GM18499 (cell line): ENCODE results near the gene KRI1.
"Not testable (repeated sequence)": the region's sequence is repeated elsewhere in the genome, so short reads cannot be mapped to it uniquely, and the experiment has no call there.

Source experiments
- ATAC-seq: cut with Tn5 transposase; IDR thresholded peaks from one replicate; pipeline ENCODE4 v1.9.1; 2021; ENCODE audit warnings: moderate number of reproducible peaks; ENCODE audit not compliant: insufficient read depth, unreplicated experiment

The KRI1 gene

DNA sequence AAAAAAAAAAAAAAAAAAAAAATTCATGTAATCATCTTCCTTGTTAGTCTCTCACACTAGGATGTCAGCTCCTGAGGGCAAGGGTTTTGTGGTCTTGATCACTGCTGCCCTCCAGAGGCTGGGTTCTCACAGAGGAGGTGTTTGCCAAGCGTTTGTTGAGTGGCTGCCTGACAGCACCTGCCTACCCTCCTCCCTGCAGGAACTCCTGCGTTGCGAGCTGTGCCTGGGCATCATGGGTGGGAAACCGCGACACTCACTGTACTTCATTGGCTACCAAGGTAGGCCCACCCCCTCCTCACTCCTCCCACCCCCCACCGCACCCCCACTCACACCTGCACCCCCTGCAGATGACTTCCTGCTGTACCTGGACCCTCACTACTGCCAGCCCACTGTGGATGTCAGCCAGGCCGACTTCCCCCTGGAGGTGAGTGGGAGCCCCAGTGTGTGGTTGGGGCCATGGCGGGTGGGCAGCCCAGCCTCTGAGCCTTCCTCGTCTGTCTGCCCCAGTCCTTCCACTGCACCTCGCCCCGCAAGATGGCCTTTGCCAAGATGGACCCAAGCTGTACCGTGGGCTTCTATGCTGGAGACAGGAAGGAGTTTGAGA lies 14.0 kb downstream of the KRI1 start:
- no peak for ATAC-seq

DNA sequence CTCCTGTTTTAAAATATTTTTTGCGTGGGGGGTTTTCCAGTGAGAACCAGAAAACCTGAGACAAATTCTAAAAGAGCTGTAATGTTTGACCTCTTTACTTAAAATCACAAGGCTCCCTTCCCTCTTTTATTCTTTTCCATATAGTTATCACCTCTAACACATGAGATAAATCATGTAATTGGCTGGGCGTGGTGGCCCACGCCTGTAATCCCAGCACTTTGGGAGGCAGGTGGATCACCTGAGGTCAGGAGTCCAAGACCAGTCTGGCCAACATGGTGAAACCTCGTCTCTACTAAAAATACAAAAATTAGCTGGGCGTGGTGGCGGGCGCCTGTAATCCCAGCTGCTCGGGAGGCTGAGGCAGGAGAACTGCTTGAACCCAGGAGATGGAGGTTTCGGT lies 14.8 kb downstream of the KRI1 start:
- ATAC-seq: not testable (repeated sequence)

DNA sequence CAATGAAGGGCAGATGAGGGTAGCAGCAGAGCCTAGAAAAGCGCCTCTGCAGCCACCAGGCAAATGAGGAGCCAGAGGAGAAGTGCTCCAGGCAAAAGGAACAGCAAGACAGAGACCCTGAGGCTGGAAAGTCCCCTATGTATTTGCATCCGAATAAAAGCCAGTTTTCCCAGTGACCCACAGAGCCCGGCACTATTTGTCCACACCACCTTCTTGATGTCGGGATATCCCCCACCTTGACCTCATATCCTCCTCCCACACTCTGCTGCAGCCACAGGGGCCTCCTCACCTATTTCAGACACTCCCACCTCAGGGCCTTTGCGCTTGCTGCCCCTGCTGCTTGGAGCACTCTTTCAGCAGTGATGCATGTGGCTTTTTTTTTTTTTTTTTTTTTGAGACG lies 15.5 kb downstream of the KRI1 start:
- no peak for ATAC-seq

DNA sequence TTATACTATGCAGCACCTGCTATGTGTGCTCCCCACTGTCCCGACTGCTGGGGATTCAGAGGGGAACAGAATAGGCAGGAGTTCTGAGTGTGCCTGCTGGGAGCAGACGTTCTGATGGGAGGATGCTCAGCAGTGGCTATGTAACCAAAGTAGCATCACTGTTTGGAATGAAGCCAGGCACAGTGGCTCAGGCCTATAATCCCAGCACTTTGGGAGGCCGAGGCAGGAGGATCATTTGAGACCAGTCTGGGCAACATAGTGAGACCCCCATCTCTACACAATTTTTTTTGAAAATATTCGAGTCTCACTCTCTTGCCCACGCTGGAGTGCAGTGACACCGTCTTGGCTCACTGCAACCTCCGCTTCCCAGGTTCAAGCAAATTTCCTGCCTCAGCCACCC lies 16.1 kb downstream of the KRI1 start:
- no peak for ATAC-seq

DNA sequence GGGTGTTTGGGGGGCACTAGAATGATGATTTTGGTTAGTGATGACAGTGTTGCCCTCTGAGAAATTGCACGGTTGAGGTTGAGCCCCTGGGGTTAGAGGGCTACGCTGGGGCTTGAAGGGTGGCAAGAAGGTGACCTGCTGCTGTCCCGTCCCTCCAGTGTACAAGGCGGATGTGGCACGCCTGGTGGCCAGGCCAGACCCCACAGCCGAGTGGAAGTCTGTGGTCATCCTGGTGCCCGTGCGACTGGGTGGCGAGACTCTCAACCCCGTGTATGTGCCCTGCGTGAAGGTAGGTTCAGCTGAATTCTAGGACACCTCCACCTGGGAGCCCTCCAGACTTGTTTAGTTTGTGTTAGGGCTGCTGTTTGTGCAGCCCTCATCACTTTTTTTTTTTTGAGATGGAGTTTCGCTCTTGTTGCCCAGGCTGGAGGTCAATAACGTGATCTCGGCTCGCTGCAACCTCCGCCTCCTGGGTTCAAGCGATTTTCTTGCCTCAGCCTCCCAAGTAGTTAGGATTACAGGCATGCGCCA lies 17.0 kb downstream of the KRI1 start:
- no peak for ATAC-seq

DNA sequence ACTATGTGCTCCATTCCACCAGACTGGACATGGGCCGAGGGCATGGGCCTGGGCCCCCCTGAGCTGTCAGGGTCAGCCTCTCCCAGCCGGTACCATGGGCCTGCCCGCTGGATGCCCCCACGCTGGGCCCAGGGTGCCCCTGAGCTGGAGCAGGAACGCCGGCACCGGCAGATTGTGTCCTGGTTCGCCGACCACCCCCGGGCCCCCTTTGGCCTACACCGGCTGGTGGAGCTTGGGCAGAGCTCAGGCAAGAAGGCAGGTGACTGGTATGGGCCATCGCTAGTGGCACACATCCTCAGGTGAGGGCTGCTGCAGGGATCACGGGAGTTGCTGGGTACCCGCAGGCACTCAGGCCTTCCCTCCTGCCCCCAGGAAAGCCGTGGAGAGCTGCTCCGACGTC lies 19.0 kb downstream of the KRI1 start:
- ATAC-seq: no peak

DNA sequence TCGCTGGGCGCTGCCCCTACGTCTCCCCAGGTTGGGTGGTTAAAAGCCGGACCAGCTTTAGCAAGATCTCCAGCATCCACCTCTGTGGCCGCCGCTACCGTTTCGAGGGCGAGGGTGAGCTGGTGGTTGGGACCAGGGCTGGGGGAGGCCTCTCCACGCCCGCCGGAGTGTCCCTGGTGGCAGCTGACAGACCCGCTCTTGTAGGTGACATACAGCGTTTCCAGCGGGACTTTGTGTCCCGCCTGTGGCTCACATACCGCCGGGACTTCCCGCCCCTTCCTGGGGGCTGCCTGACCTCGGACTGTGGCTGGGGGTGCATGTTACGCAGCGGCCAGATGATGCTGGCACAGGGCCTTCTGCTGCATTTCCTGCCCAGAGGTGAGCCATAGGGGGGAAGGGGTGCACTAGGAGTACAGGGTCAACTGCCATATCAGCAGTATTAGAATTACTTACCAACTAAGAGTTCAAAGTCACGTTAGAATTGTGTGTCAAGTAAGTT lies 21.0 kb downstream of the KRI1 start:
- no peak for ATAC-seq

DNA sequence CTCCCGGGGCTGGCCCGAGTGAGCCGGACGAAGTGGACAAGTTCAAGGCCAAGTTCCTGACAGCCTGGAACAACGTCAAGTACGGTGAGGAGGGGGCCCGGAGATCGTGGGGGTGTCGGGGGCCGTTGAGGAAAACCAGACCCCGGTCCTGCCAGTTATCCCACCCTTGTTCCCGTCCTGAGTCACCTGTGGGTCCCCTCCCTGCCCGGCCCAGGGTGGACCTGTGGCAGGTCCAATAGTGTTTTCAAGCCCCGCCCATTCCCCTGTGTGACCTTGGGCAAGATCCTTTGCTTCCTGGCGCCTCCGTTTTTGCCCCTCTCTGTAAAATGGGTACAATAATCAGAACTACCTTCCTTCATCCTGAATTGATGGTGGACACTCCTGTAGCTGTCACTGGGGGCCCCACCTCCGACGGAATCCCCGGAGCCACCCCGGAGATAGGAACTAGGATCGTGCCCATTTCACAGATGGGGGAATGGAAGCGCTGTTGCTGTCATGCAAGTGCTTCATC lies 21.5 kb downstream of the KRI1 start:
- no peak for ATAC-seq

DNA sequence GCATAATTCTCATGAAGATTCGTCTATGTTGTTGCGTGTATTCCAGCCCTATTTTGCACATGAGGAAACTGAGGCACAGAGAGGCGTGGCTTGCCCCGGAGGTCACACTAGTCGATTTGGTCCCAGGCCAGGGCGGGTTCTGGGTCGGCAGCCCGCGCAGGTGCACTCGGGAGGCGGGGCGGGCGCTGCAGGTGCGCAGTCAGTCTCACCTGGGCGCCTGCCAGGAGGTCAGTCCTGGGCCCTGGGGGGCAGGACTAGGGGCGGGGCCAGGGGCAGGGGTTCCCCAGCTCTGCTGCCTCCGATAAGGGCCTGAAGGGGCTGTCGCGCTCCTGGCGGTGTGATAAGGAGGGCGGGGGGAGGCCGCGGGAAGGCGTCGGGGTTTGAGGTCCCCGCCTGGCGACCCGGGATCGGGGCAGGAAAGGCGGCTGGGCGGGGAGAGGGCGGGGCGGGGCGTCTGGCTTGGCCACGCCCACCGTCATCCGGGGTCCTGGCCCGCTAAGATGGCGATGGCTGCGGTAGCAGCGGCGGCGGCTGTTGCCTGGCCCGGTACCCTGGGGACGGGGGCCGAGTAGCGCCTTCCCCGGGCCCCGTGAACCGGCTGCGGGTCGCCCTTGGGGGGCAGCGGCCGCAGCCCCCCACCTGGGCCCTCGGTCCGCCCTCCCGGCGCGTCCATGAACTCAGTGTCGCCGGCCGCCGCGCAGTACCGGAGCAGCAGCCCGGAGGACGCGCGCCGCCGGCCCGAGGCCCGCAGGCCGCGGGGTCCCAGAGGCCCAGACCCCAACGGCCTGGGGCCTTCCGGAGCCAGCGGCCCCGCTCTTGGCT lies 22.2 kb downstream of the KRI1 start, which contains the start of gene ATG4D:
TSS of gene ATG4D (plus strand) at position 485 of the 822 bp plus-strand sequence. CDS start at position 672, 187 bp downstream.
- no peak for ATAC-seq

DNA sequence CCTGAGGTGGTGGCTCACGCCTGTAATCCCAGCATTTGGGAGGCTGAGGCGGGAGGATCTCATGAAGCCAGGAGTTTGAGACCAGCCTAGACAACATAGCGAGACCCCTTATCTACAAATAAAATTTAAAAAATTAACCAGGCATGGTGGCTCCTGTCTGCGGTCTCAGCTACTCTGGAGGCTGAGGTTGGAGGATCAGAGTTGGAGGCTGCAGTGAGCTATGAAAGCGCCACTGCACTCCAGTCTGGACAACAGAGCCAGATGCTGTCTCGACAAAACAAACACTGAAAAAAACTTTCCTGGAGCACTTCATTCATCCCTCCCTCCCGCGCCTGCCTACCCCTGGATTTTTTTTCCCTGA lies 22.8 kb downstream of the KRI1 start:
- no peak for ATAC-seq

DNA sequence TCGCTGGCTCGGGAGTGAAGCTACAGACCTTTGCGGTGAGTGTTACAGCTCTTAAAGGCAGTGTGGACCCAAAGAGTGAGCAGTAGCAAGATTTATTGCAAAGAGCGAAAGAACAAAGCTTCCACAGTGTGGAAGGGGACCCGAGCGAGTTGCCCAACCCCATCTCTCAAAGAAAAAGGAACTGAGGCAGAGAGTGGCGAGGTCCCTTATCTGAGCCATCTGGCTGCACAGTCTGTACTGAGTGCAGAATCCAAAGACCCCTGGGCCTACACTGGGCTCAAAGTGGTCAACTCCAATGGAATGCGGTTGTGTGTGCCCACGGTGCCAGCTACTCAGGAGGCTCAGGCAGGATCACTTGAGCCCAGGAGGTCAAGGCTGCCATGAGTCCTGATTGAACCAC lies 26.8 kb downstream of the KRI1 start:
- ATAC-seq: not testable (repeated sequence)

DNA sequence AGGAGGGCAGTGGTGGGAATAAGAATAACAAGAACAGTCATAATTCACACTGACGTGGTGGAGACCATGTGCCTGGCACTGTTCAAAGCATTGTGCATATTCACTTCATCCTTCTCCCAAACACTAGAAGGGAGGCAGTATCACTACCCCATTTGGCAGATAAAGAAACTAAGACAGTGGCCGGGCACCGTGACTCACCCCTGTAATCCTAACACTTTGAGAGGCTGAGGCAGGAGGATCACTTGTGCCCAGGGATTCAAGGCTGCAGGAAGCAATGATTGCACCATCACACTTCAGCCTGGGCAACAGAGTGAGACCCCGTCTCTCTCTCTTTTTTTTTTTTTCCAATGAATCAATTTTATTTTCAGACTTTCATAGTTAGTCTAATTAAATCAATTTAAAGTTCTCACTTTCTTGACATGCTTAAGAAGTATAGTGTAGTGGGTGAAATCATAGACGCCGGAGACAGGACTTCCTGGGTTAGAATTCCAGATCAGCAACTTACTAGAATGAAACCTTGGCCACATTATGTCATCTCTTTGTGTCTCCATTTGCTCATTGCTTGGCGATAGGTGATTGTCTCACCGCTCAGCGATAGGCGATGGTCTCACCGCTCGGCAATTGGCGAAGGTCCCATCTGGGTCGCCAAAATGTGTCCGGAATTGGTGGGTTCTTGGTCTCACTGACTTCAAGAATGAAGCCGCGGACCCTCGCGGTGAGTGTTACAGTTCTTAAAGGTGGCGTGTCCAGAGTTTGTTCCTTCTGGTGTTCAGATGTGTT lies 27.4 kb downstream of the KRI1 start:
- no peak for ATAC-seq

DNA sequence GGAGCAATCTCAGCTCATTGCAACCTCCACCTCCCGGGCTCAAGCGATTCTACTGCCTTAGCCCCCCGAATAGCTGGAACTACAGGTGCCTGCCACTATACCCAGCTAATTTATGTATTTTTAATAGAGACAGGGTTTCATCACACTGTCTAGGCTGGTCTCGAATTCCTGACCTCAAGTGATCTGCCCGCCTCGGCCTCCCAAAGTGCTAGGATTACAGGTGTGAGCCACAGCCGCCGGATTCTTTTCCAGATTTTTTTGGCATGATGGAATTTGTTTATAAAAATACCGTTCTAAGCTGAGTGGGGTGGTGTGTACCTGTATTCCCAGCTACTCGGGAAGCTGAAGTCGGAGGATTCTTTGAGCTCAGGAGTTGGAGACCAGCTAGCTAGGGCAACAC lies 28.1 kb downstream of the KRI1 start:
- no peak for ATAC-seq

DNA sequence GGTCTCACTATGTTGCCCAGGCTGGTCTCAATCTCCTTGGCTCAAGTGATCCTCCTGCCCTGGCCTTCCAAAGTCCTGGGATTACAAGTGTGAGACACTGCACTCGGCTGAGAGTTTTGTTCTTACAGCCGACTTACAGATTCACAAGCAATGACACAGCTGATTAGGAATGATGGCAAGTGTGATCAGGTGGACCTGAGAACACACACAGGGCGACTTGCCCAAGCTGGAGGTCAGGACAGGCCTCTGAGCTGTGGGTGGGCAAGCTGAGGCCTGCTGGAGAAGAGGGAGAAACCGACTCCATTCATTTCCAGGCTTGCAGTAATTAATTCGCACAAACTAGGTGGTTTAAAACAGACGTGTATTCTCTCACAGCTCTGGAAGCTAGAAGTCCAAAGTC lies 30.2 kb downstream of the KRI1 start:
- no peak for ATAC-seq

DNA sequence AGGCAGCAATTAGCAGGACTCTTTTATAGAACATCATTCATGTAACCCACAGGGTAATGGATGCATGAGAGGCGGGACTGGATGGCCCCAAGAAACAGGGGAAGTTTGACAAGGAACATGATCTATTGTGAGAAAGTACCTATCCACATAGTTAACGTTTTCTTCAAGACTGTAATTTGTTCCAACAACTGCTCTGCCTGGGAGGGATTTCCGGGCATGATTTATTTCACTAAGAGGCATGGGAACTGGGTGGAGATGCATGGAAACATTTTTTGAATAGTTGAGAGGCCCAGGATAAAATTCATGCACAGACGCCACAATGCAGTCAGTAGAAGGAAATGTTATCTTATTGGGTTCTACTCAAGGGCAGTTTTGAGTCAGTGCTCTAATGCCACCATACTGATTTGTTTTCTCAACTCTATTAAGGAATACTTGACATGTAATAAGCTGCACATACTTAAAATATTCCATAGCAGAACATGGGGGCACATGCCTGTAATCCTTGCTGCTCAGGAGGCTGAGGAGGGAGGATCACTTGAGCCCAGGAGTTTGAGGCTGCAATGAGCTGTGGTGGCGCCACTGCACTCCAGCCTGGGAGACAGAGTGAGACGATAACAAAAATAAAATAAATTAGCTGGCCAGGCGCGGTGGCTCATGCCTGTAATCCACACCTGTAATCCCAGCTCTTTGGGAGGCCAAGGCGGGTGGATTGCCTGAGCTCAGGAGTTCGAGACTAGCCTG lies 32.0 kb downstream of the KRI1 start:
- ATAC-seq: no peak

DNA sequence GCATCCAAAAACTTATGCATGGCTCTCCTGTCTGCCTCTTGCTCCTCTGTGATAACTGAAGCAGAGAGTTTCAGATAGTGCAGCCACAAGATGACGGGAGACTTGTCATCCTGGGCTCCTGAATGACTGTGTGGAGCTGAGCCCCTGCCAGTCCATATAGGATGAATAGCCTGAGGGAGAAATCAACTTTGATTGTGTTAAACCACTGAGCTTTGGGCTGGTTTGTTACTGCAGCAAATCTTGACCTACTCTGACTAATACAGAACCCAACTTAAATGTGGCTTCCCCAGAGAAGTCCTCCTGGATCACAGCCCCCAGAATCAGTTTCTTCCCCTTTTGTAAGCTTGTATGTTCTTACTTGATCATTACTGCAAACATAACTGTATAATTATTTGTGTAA lies 33.4 kb downstream of the KRI1 start:
- no peak for ATAC-seq

DNA sequence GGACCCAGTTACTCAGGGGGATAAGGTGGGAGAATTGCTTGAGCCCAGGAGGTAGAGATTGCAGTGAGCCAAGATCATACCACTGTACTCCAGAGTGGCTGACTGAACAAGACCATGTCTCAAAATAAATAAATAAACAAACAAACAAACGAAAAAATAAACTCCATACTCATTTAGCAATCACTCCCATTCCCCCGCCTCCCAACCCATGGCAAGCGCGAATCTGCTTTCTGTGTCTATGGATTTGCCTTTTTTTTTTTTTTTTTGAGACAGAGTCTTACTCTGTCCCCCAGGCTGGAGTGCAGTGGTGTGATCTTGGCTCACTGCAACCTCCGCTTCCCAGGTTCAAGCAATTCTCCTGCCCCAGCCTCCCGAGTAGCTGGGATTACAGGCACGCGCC lies 38.9 kb downstream of the KRI1 start:
- not testable (repeated sequence) for ATAC-seq

DNA sequence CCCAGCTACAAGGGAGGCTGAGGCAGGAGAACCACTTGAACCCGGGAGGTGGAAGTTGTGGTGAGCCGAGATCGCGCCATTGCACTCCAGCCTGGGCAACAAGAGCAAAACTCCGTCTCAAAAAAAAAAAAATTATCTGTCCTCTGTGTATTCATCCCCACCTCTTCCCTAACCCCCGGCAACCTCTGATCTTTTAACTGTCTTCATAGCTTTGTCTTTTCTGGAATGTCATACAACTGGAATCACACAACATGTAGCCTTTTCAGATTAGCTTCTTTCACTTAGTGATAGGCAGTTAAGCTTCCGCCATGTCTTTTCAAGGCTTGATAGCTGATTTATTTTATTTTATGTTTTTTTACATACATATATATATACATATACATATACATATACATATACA lies 40.2 kb downstream of the KRI1 start:
- ATAC-seq: no peak

DNA sequence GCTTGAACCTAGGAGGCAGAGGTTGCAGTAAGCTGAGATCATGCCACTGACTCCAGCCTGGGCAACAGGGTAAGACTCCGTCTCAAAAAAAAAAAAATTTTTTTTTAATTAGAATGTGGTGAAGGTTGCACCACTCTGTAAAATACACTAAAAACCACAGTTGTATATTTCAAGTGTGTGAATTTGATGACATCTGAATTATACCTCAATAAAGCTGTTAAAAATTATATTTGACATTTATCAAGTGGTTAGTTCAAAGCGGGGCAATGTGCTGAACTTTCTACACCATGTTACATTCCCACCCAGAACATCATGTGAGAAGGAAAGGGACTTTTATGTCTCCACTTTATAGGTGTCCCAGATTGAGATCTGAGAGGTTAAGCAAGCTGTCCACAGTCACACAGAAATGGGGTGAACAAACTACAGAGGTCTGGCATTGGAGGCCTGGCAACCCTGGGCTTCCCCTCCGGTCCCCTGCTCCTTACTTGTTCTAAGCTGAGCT lies 42.6 kb downstream of the KRI1 start:
- ATAC-seq: no peak
